H1 (cell line): ENCODE data around the gene CYP27B1. TPM values are rescaled to one million over a fixed set of nuclear protein-coding genes. Genes with fewer than 3 reads are reported as not detected.

Source experiments
- CTCF ChIA-PET: fragments of 300-600 bp; sonication (Branson Sonifier 250); formaldehyde crosslinking; loops from one replicate; lab custom pipeline; 2021; ENCODE audit not compliant: partially characterized antibody; lab: Charles Lee
- POLR2A ChIA-PET: fragments of 300-600 bp; sonication (Branson Sonifier 250); formaldehyde crosslinking; loops from one replicate; lab custom pipeline; 2021; ENCODE audit warnings: inconsistent platforms; ENCODE audit not compliant: partially characterized antibody; lab: Charles Lee
- DNase-seq, 2 experiments: peaks; one replicate each; pipeline versions ENCODE4 v3.0.0 to v3.0.0-alpha.2; 2010 to 2022; ENCODE audit warnings: low spot score in 2 of 2, low read depth in 1 of 2, mixed read lengths in 1 of 2
- FAIRE-seq: peaks from 2 replicates; lab custom pipeline; 2011; peaks lifted over from hg19 to GRCh38; lab: Jason Lieb, UNC
- H2AFZ ChIP-seq: 2 replicates; pipeline ENCODE4 v1.8.1; 2012; ENCODE audit warnings: low read length, inconsistent platforms
- H2AK5ac ChIP-seq: 2 replicates; pipeline ENCODE4 v1.6.1; 2013; ENCODE audit warnings: low read depth, low read length
- H2BK120ac ChIP-seq: replicated peaks from 2 replicates; pipeline ENCODE3; 2013; ENCODE audit warnings: low read depth, low read length, inconsistent platforms
- H2BK12ac ChIP-seq: 2 replicates; pipeline ENCODE4 v1.6.1; 2013; ENCODE audit warnings: low read depth, low read length
- H2BK15ac ChIP-seq: 2 replicates; pipeline ENCODE4 v1.6.1; 2013; ENCODE audit warnings: low read length
- H2BK20ac ChIP-seq: 2 replicates; pipeline ENCODE4 v1.6.1; 2013; ENCODE audit warnings: low read length
- H2BK5ac ChIP-seq: 2 replicates; pipeline ENCODE4 v1.6.1; 2013; ENCODE audit warnings: low read depth, low read length
- H3K14ac ChIP-seq: 2 replicates; pipeline ENCODE4 v1.6.1; 2013; ENCODE audit warnings: inconsistent platforms; ENCODE audit not compliant: insufficient read length
- H3K18ac ChIP-seq: 2 replicates; pipeline ENCODE4 v1.6.1; 2013; ENCODE audit warnings: low read length; ENCODE audit errors: extremely low read depth
- H3K23ac ChIP-seq: 2 replicates; pipeline ENCODE4 v1.6.1; 2013; ENCODE audit warnings: inconsistent platforms; ENCODE audit not compliant: insufficient read length
- H3K23me2 ChIP-seq: 2 replicates; pipeline ENCODE4 v1.6.1; 2013; ENCODE audit warnings: low read depth, low read length
- H3K27ac ChIP-seq: 2 replicates; pipeline ENCODE4 v1.6.1; 2011; ENCODE audit warnings: low read depth, low read length, inconsistent platforms
- H3K27me3 ChIP-seq, 4 experiments: replicated peaks in 1 of 4; 1 replicate in 1 of 4; 2 replicates in 3 of 4; pipeline versions ENCODE4 v1.6.1 to v1.8.1; 2011 to 2013; ENCODE audit warnings: low read length in 3 of 4, mild to moderate bottlenecking in 3 of 4, inconsistent platforms in 2 of 4, mixed read lengths in 2 of 4, moderate library complexity in 1 of 4; ENCODE audit not compliant: control insufficient read depth in 3 of 4, insufficient read depth in 3 of 4; ENCODE audit errors: extremely low read depth in 1 of 4
- H3K36me3 ChIP-seq, 4 experiments: 2 replicates each; pipeline versions ENCODE4 v1.6.1 to v1.8.1; 2011 to 2013; ENCODE audit warnings: mild to moderate bottlenecking in 4 of 4, low read length in 3 of 4, moderate library complexity in 2 of 4, control low read depth in 1 of 4, inconsistent platforms in 1 of 4; ENCODE audit not compliant: insufficient read depth in 4 of 4, control insufficient read depth in 2 of 4
- H3K4ac ChIP-seq: replicated peaks from 2 replicates; pipeline ENCODE3; 2013; ENCODE audit warnings: low read length, low read depth, mixed read lengths, inconsistent platforms; ENCODE audit not compliant: insufficient read length
- H3K4me1 ChIP-seq, 4 experiments: replicated peaks in 1 of 4; 1 replicate in 1 of 4; 2 replicates in 3 of 4; pipeline versions ENCODE4 v1.6.1 to v1.8.1; 2011 to 2013; ENCODE audit warnings: low read length in 3 of 4, inconsistent platforms in 2 of 4, mixed read lengths in 1 of 4; ENCODE audit not compliant: insufficient read depth in 4 of 4, control insufficient read depth in 3 of 4
- H3K4me2 ChIP-seq, 2 experiments: 2 replicates each; pipeline versions ENCODE4 v1.6.1 to v1.8.1; 2011 to 2013; ENCODE audit warnings: low read depth in 2 of 2, low read length in 2 of 2, control low read depth in 1 of 2, inconsistent platforms in 1 of 2, mild to moderate bottlenecking in 1 of 2; ENCODE audit not compliant: insufficient read depth in 1 of 2
- H3K4me3 ChIP-seq, 4 experiments: fragments of 200-600, 300-600 bp in 1 of 4; sonication (generic), shearing (Covaris generic), sonication (Bioruptor Twin) in 1 of 4; 2 replicates each; pipeline versions ENCODE4 v1.5.1 to v1.8.1; 2011 to 2016; ENCODE audit warnings: low read length in 4 of 4, low read depth in 3 of 4, control low read depth in 2 of 4, inconsistent platforms in 2 of 4, mild to moderate bottlenecking in 2 of 4, mixed read lengths in 1 of 4, moderate library complexity in 1 of 4; ENCODE audit not compliant: insufficient read depth in 2 of 4; ENCODE audit errors: extremely low read depth in 1 of 4
- H3K56ac ChIP-seq: replicated peaks from 2 replicates; pipeline ENCODE3; 2013; ENCODE audit warnings: low read depth, mild to moderate bottlenecking, mixed read lengths, low read length, inconsistent platforms; ENCODE audit not compliant: insufficient read length
- H3K79me1 ChIP-seq: 2 replicates; pipeline ENCODE4 v1.6.1; 2013; ENCODE audit warnings: low read depth, low read length, control low read depth
- H3K79me2 ChIP-seq, 2 experiments: 2 replicates each; pipeline versions ENCODE4 v1.6.1 to v1.8.1; 2012 to 2013; ENCODE audit warnings: low read length in 2 of 2, mild to moderate bottlenecking in 2 of 2, inconsistent platforms in 1 of 2; ENCODE audit not compliant: insufficient read depth in 2 of 2, control insufficient read depth in 1 of 2
- H3K9ac ChIP-seq, 4 experiments: replicated peaks in 1 of 4; 1 replicate in 1 of 4; 2 replicates in 3 of 4; pipeline versions ENCODE4 v1.6.1 to v1.8.1; 2011 to 2013; ENCODE audit warnings: low read depth in 3 of 4, low read length in 3 of 4, control low read depth in 2 of 4, mild to moderate bottlenecking in 2 of 4, moderate library complexity in 2 of 4, inconsistent platforms in 1 of 4; ENCODE audit errors: extremely low read depth in 1 of 4
- H3K9me3 ChIP-seq, 2 experiments: 2 replicates each; pipeline versions ENCODE4 v1.6.1 to v1.8.1; 2012 to 2013; ENCODE audit warnings: mild to moderate bottlenecking in 2 of 2, moderate library complexity in 2 of 2, control low read depth in 1 of 2, inconsistent platforms in 1 of 2, low read depth in 1 of 2, low read length in 1 of 2, mixed read lengths in 1 of 2; ENCODE audit not compliant: insufficient read depth in 2 of 2
- H4K20me1 ChIP-seq, 2 experiments: replicated peaks in 1 of 2; 2 replicates each; pipeline versions ENCODE3 to v1.8.1; 2011 to 2013; ENCODE audit warnings: inconsistent platforms in 2 of 2, low read length in 2 of 2, mild to moderate bottlenecking in 1 of 2; ENCODE audit not compliant: insufficient read depth in 2 of 2, control insufficient read depth in 1 of 2
- H4K5ac ChIP-seq: 2 replicates; pipeline ENCODE4 v1.6.1; 2013; ENCODE audit warnings: low read length, low read depth, mixed read lengths, inconsistent platforms; ENCODE audit not compliant: insufficient read length
- H4K8ac ChIP-seq: 2 replicates; pipeline ENCODE4 v1.8.0; 2013; ENCODE audit warnings: mild to moderate bottlenecking, moderate library complexity, low read length, inconsistent platforms; ENCODE audit not compliant: insufficient read depth; ENCODE audit errors: extremely low read depth
- H4K91ac ChIP-seq: replicated peaks from 2 replicates; pipeline ENCODE3; 2013; ENCODE audit warnings: low read length, mixed read lengths, inconsistent platforms; ENCODE audit not compliant: insufficient read length
- BCL11A ChIP-seq, 2 experiments: IDR thresholded peaks; one replicate each; pipeline ENCODE4 v1.6.1; 2011; ENCODE audit warnings: low read depth in 2 of 2, low read length in 2 of 2, mild to moderate bottlenecking in 2 of 2
- CREB1 ChIP-seq: IDR thresholded peaks from 2 replicates; pipeline ENCODE4 v1.6.1; 2012; ENCODE audit warnings: inconsistent platforms
- EZH2 ChIP-seq: fragments of 200-600 bp; sonication (generic); IDR thresholded peaks from 2 replicates; pipeline ENCODE4 v1.7.1; 2012; ENCODE audit warnings: low read depth, mild to moderate bottlenecking, moderate library complexity, low read length, inconsistent platforms; ENCODE audit not compliant: severe bottlenecking
- HDAC2 ChIP-seq, 2 experiments: fragments of 300-600 bp in 1 of 2; sonication (generic) in 1 of 2; IDR thresholded peaks; 2 replicates each; pipeline ENCODE4 v1.6.1; 2011 to 2012; ENCODE audit warnings: low read depth in 2 of 2, low read length in 2 of 2, mild to moderate bottlenecking in 2 of 2, moderate library complexity in 2 of 2, borderline replicate concordance in 1 of 2, inconsistent platforms in 1 of 2
- HDAC6 ChIP-seq: IDR thresholded peaks from one replicate; pipeline ENCODE4 v1.7.1; 2012; ENCODE audit warnings: low read depth, mild to moderate bottlenecking, inconsistent platforms, low read length, moderate library complexity
- JUN ChIP-seq: IDR thresholded peaks from 2 replicates; pipeline ENCODE4 v1.6.1; 2011; ENCODE audit warnings: low read depth, mild to moderate bottlenecking, improper control_type of control experiment, low read length
- SIN3A ChIP-seq, 2 experiments: IDR thresholded peaks in 1 of 2; conservative IDR thresholded peaks in 1 of 2; 2 replicates each; pipeline ENCODE4 v1.6.1; 2011 to 2012; ENCODE audit warnings: low read length in 2 of 2, improper control_type of control experiment in 1 of 2, low read depth in 1 of 2, mild to moderate bottlenecking in 1 of 2
- SUZ12 ChIP-seq: fragments of 200-600 bp; sonication (generic); IDR thresholded peaks from 2 replicates; pipeline ENCODE4 v1.6.1; 2012; ENCODE audit warnings: mild to moderate bottlenecking, inconsistent platforms, low read length, moderate library complexity, mixed read lengths
- TEAD4 ChIP-seq: IDR thresholded peaks from 2 replicates; pipeline ENCODE4 v1.6.1; 2012; ENCODE audit warnings: low read depth, low read length, inconsistent platforms, mixed read lengths
- YY1 ChIP-seq: IDR thresholded peaks from 2 replicates; pipeline ENCODE4 v1.6.1; 2011; ENCODE audit warnings: low read depth, mild to moderate bottlenecking, low read length
- WGBS, 2 experiments: shearing (Covaris generic) in 1 of 2; methylation state at CpG; one replicate each; pipeline versions ENCODE4 v1.1.6 to v1.1.7; 2013 to 2015; ENCODE audit warnings: low lambda C conversion rate in 2 of 2, mixed read lengths in 2 of 2, inconsistent platforms in 1 of 2, low coverage in 1 of 2, missing lambda C conversion rate in 1 of 2; ENCODE audit not compliant: insufficient replicate concordance in 2 of 2, insufficient coverage in 1 of 2, insufficient read length in 1 of 2; ENCODE audit errors: extremely low coverage in 1 of 2, missing lambda C conversion rate in 1 of 2; 5-methylcytosine and 5-hydroxymethylcytosine counted together
- polyA plus RNA-seq, 7 experiments: library from polyadenylated mRNA; depleted of rRNA in 3 of 7; stranded (reverse) in 5 of 7; unstranded in 2 of 7; fragments of >200 nt in 5 of 7; fragments of 200-250 nt in 2 of 7; gene quantifications; 1 replicate in 5 of 7; 2 replicates in 1 of 7; 4 replicates in 1 of 7; pipeline versions ENCODE4 v1.2.1 to v1.2.3, GENCODE V29; 2011 to 2013; ENCODE audit warnings: missing spikeins in 2 of 7, mixed read lengths in 2 of 7
- total RNA-seq: library from RNA; stranded (reverse); fragmentation: NEBNext Ultra II Directional; extraction: Animal tissue kit (Norgen Biotek cat#: 25700); gene quantifications from 2 replicates; pipeline ENCODE4 v1.2.1, GENCODE V29; 2021

The CYP27B1 gene
- total and polyA plus RNA-seq, 2 of the 8 experiments (the other 6 are each of a cell fraction or from before 2014, with no cell fraction given), result 2.9 to 3.3 TPM

DNA sequence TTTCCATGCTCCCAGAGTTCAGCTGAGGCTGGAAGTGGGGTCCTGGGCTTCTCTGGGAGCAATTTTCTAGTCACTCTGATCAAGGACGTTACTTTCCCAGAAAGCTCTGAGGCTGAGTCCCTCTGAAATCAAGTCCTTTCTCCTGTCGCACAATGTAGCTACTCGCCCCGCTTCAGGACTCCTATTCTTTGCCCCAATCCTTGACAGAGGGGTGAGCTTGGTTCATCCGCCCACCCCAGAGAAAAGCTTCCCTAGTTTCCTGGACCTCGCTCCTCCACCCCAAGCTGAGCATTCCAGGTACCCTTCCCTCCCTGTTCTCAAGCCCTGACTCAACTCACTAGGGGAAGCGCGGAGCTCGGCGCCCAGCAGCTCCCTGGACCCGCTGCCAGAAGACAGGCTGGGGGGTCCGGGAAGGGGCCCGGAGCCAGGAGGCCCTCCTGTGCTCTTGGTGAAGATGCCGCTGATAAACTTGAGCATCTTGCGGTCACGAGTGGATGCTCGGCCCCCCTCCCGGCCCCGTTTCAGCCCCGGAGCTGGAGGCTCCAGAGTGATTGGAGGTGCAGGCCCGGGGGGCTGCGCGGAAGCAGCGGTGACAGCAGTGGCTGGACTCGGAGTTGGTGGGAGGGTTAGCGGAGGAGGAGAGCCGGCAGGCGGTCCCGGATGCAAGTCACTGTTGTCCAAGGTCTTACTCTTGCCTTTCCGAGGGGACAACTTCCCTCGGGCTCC is 30.0 kb downstream of the CYP27B1 start:
- Histone ChIP-seq H3K4me1 (peaks cover 6 to 29% (median 12%) of the 10 kb centered on the region in 4 experiments; a peak in 6 of 7 replicates), H3K9me3 (no peaks in the 10 kb centered on the region; a peak in 1 of 4 replicates), H3K18ac (no peak overlapping the region), H2AK5ac (no peak overlapping the region), H4K91ac (no peak overlapping the region), H3K14ac (no peak overlapping the region), H3K9ac (no peak overlapping the region), H3K36me3 (peaks cover 0 to 6% (median 0%) of the 10 kb centered on the region in 4 experiments; a peak in 1 of 8 replicates), H2BK20ac (no peak overlapping the region), H3K27ac (no peak overlapping the region), H4K8ac (peak overlapping the region; percentile 52; the same call in 1 of the 2 replicates), H3K4ac (peak overlapping the region; percentile 75), H4K5ac (no peak overlapping the region), H3K79me1 (no peaks in the 10 kb centered on the region), H3K23me2 (peaks cover 2% of the 10 kb centered on the region; the same call in 1 of the 2 replicates), H3K4me3 (peak overlapping the region; percentile 26 to 76 (median 39); a peak in 7 of 8 replicates), H3K79me2 (no peaks in the 10 kb centered on the region), H2BK15ac (peak overlapping the region; percentile 92; the same call in 1 of the 2 replicates), H3K27me3 (peaks cover 50 to 97% (median 92%) of the 10 kb centered on the region in 4 experiments), H2BK12ac (peak overlapping the region; percentile 84; the same call in 1 of the 2 replicates), H4K20me1 (peaks cover 0 to 17% of the 10 kb centered on the region in 2 experiments), H2BK5ac (no peak overlapping the region), H2AFZ (no peak overlapping the region), H2BK120ac (no peak overlapping the region), H3K56ac (no peak overlapping the region), H3K4me2 (peak overlapping the region; percentile 79 to 93), H3K23ac (no peak overlapping the region)
- no peak for FAIRE-seq
- whole genome bisulfite sequencing, 2 experiments, result 6% methylated on average over 28 of the region's 31 CpGs; no CpG with 5 or more reads in 1 of the 2 experiments
- POLR2A ChIA-PET, result interaction anchor here (0.6 to 5.2 kb wide), 19 partner anchors 8 to 217 kb away, joined by 3 to 59 read pairs (median 5); partner anchors contain the start of genes ARHGEF25, CDK4, DDIT3 and EEF1AKMT3
- CTCF ChIA-PET, result interaction anchor here (0.8 to 11.2 kb wide), 15 partner anchors 8 to 154 kb away, joined by 3 to 149 read pairs (median 7); partner anchors contain the start of genes CYP27B1 and TSPAN31
- DNase-seq, result peak in 1 of 2 experiments; percentile 62
- TF ChIP-seq SIN3A (conservative IDR thresholded peaks at IDR 0.05 in 1 of 2, IDR thresholded peaks at IDR 0.05 in 1 of 2; ENCODE audit: low read depth in 1 of 2, low read length in 2 of 2) (no peak), HDAC6 (no peak), JUN (no peak), EZH2 (peak; percentile 19), SUZ12 (peak; percentile 75), HDAC2 (IDR thresholded peaks at IDR 0.05; ENCODE audit: borderline replicate concordance in 1 of 2, low read depth in 2 of 2, low read length in 2 of 2) (no peak), TEAD4 (no peak), CREB1 (no peak), BCL11A (IDR thresholded peaks at IDR 0.05; ENCODE audit: low read depth in 2 of 2, low read length in 2 of 2) (no peak), YY1 (no peak)
